HG03457 (cell line): ENCODE results near the gene TTC33.
A peak's percentile ranks its signal among the peaks of the same experiment; 100 is the strongest.
"Not testable (repeated sequence)": the region's sequence is repeated elsewhere in the genome, so short reads cannot be mapped to it uniquely, and the experiment has no call there.

Experiments used
- ATAC-seq: cut with Tn5 transposase; IDR thresholded peaks from one replicate; pipeline ENCODE4 v1.9.1; 2021; ENCODE audit warnings: moderate number of reproducible peaks; ENCODE audit not compliant: unreplicated experiment

TTC33 gene

DNA sequence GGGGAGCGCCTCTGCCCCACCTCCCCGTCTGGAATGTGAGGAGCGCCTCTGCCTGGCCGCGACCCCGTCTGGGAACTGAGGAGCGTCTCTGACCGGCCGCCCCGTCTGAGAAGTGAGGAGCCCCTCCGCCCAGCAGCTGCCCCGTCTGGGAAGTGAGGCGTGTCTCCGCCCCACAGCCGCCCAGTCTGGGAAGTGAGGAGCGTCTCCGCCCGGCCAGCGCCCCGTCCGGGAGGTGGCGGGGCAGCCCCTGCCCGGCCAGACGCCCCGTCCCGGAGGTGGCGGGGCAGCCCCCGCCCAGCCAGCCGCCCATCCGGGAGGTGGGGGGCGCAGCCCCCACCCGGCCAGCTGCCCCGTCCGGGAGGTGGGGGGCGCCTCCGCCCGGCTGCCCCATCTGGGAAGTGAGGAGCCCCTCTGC, 33.3 kb downstream of the TTC33 start:
- not testable (repeated sequence) for ATAC-seq

DNA sequence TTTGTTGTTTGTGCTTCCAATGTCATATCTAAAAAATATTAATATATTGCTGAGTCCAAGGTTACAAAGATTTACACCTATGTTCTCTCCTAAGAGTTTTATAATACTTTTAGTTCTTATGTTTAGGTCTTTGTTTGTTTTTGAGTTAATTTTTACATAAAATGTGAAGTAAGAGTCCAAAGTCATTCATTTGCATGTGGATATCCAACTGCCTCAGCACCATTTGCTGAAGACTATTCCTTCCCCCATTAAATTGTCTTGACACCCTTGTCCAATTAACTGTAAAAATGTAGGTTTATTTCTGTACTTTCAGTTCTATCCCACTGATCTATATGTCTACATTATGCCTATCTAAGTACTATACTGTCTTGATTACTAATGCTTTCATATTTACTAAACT, 35.7 kb downstream of the TTC33 start:
- ATAC-seq, result no peak

DNA sequence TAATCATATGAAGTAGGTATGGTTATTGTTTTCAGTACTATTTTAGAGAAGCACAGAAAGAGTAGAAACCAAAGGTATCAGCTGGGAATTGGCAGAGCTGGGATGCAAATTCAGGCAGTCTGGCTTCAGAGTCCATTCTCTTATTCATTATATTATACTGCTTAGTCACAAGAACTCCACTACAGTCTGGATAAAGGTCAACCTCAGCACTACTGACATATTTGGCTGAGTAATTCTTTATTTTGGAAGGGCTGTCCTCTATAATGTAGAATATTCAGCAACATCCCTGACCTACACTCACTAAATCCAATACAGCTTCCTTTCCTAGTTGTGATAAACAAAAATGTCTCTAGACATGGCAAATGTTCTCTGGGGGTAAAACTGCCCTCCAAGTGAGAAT, 38.5 kb downstream of the TTC33 start:
- no peak for ATAC-seq

DNA sequence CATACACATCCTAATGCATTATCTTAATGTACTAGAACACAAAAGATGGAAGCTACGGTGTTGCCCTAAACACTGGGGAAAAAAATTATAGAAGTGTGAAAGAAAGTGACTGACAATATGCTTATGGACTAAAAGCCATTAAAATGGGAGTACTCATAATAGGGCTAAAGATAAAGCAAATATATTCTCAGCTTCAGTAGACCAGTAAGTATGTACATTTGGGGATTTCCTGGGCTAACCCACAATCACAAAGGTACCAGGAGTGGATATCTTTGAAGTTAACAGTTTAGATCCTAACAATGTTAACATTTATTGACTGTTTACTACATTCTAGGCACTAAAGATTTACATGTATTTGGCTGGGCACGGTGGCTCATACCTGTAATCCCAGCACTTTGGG, 39.2 kb downstream of the TTC33 start:
- no peak for ATAC-seq

DNA sequence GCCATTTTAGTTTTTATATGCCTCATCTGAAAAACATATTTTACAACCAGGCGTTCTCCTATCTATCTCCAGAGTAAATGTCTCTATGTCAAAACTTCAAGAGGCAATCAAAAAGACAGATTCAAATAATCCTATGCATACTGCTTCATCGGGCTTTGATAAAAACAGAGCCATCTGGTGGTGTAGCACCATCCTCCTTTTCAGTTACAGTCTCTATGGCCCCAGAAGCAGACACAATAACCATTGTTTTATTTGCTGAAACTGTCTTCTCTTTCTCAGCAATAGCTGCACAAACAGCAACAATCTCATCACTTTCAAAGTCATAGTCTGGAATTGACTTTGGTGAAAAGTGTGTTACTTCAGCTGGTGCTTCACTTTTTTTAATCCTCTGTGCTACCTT, 39.8 kb downstream of the TTC33 start:
- ATAC-seq, result no peak

DNA sequence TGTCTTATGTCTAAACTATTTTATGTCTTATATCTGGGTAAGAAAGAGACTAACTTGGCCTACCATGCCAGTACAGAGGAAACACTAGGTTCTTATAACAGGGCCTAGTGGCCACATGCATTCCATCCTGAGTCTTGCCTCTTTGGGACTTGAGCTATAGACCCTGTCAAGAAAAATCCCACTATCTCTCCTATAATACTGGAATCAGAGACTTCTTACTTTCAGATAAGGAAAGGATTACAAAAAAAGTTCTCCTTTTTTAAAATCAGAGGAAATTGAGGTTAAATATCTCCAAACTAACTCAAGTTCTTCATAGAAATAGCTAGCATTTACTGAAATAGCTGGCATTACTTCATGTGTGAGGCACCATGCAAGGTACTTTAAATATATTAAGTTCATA, 41.8 kb downstream of the TTC33 start:
- no peak for ATAC-seq

DNA sequence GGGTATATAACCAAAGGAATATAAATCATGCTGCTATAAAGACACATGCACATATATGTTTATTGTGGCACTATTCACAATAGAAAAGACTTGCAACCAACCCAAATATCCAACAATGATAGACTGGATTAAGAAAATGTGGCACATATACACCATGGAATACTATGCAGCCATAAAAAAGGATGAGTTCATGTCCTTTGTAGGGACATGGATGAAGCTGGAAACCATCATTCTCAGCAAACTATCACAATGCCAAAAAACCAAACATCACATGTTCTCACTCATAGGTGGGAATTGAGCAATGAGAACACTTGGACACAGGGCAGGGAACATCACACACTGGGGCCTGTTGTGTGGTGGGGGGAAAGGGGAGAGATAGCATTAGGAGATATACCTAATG, 45.2 kb downstream of the TTC33 start:
- not testable (repeated sequence) for ATAC-seq

DNA sequence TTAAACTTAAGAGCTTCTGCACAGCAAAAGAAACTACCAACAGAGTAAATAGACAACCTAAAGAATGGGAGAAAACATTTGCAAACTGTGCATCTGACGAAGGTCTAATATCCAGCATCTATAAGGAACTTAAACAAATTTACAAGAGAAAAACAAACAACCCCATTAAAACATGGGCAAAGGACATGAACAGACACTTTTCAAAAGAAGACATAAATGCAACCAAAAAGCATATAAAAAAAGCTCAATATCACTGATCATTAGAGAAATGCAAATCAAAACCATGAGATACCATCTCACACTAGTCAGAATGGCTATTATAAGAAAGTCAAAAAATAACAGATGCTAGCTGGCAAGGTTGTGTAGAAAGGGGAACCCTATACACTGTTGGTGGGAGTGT, 50.3 kb downstream of the TTC33 start:
- not testable (repeated sequence) for ATAC-seq

DNA sequence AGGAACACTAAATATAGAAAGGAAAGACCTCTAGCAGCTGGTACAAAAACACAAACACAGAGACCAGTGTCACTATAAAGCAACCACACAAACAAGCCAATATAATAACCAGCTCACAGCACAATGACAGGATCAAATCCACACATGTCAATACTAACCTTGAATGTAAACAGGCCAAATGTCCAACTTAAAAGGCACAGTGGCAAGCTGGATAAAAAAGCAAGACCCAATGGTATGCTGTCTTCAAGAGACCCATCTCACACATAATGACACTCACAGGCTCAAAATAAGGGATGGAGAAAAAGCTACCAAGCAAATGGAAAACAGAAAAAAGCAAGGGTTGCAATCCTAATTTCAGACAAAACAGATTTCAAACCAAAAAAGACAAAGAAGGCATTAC, 53.7 kb downstream of the TTC33 start:
- ATAC-seq, result not testable (repeated sequence)

DNA sequence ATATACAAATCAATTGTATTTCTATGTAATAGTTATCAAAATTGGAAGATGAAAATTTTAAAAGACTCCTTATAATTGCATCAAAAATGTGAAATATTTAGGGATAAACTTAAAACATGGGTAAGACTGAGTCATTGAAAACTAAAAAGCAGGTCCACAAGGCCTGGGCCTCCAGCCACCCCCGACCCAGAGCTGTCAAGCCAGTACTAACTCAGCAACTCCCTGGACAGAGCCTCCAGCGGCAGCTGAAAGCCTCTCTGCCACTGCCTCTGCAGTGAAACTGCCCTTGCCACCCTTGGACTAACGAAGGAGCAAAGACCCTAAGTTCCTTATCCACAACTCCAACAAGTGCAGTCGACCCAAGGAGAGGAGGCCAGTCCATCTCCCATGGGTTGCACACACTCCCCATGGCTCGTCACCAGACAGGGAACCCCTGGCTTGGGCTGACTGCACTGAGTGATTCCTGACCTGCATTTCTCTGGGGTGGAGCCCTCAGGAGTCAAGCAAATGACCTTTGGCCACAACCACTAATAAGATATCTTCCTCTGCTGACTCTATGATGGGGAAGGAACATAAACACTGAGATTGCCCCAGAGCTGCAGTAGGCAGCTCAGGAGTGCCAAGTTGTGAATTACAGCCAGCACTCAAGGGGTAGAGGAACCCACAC, 55.5 kb downstream of the TTC33 start:
- no peak for ATAC-seq

DNA sequence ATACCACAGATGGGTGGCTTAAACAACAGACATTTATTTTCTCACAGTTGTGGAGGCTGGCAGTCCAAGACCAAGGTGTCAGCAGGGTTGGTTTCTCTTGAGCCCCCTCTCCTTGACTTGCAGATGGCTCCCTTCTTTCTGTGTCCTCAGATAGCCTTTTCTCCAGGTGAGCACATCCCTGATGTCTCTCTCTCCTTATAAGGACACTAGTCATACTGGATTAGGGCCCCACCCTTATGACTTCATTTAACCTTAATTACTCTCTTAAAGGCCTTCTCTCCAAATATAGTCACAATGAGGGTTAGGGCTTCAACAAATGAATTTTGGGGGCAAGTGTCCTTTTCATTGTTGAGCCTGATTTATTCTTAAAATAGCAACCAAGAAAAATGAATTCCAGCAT, 61.3 kb downstream of the TTC33 start:
- no peak for ATAC-seq

DNA sequence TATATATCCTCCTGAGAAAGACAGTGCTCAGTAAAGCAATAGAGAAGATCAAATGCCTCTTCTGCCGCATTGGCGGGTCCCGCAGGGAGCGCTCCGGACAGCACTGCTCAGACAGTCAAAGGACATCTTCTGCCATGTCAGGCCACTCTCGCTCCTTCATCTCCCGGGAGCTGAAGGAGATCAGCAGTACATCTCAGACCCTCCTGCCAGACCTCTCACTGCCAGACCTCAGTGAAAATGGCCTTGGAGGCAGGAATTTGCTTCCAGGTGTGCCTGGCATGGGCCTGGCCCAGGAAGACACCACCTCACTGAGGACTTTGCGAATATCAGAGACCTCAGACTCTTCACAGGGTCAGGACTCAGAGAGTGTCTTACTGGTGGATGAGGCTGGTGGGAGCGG, 63.9 kb downstream of the TTC33 start:
- ATAC-seq, result no peak

DNA sequence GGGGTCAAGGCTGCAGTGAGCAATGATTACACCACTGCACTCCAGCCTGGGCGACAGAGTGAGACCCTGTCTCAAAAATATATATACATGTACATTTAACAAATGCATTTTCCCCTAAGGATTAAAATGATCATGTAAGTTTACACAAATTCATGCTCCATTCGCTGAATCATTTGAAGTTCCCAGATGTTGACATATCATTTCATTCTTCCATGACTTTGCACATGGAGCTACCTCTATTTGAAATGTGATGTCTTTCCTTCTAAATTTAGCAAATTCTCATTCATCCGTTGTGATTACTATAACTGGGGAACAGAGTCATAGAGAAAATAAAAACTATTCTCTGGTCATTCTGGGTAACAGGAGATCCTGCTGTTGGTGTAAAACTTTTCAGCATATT, 65.5 kb downstream of the TTC33 start:
- ATAC-seq, result no peak

DNA sequence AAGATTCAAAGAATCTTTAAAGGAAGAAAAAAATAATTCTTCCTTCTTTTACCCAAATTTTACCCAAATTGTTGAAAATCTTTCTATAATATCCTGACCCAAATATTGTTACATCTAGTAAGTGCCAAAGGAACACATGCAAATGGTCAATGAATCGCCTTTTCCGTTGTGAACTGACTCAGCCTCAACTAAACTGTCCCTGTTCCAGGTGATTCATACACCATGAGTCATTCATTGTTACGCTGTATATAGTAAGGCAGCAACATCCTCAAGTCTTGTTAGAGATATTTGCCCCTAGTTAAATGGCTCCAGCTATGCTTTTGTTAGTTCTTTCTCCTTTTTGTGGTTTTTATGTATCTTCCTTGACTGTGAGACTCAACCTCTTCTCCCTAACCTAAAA, 66.3 kb downstream of the TTC33 start:
- ATAC-seq, result peak; percentile 56

DNA sequence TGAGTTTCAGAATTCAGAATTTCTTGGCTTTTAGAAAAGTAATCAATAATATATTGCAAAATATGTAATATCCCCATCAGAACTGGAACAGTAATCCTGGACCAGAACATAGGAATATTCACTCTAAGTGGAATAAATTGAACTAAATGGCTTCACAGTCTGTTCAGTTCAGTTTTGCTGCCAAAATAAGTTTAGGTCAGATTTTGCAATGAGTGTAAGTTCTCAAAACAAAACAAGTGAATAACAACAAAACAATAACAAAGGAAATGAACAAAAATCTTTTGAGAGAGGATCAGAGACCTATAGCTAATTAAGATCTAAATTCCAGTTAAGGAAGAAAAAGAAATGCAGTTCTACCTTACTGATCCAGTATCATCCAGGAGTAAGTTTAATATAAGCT, 66.8 kb downstream of the TTC33 start:
- ATAC-seq, result no peak

DNA sequence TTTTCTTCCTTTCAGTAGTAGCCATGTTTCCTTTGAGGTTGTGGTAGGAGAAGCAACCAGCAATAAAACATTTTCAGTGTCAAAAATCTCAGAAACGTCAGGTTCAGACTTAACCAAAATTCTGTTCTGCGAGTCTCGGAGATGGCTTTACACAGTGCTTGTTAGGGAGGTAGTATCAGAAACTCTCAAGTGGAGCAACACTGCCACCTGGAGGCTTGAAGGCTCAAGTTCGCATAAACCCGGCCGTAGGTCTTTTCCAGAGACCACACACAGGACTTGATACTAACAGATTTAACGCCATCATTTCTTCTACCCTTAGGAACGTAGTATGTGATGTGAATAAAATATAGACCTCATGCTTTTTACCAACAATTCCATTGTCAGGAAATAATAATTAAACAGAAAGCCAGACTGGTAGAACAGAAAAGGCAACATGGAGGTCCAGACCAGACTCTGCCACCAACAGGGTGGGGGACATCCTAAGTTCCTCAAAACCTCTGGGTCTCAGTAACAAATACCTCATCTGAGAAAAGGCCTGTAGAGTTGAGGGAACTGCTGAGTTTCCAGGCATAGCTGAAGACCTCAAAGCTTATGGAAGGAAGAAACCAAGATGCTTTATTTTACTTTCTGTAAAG, 67.5 kb downstream of the TTC33 start:
- ATAC-seq, result no peak

DNA sequence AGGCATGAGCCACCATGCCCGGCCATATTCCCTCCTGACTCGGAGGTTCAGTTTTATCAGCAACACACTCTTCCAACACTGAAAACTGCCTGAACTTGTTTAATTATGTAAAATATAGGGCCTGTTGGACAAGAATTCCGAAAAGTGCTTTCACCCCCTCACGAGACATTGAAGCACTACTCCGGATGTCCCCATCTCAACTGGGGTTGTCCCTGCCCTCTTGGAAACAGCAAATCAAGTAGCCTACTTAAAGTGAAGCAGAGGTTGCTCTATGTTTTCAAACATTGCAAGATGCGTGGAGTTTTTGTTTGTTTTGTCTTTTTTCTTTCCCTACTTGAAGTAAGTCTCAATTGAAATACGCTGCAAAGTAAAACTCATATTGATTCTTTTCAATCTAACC, 68.4 kb downstream of the TTC33 start:
- ATAC-seq, result no peak

DNA sequence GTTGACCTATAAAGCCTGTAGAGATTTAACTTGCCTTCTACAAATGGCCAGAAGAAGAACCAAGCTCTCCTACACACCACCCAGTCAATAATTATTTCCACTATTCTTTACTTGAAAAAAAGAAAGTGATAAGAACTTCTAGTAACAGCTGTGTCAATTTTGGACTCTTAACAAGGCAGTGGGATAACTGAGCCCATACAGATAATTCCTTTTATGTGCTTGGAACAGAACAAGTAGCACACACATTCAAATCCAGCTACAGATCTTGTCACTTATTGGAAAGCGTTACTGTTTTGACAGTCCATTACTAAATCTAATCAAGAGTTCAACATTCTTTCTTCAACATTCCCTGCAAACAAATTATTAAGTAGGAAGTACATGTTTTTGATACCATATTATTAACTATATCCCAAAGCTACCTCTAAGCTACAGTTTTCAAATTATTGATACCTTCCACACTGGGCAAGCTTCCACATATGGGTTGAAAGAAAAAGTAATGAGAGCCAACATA, 69.7 kb downstream of the TTC33 start:
- no peak for ATAC-seq

DNA sequence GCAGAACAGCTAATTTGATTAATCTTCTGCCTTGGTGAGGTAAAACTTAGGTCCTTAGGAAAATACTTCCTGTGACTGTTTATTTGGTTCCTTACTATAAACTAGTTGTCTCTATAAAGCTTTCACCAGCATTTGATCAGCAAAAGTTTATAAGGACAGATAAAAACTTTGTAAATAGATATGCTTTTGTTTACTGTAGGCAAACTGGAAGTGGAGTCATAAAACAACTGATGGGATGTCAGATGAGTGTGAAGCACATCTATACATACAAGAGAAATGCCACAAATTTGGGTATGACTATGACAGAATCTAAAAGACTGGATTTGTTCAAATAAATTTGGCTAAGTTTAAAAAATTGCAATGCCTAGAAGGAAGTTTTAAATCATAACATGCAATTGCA, 70.6 kb downstream of the TTC33 start:
- ATAC-seq, result no peak

DNA sequence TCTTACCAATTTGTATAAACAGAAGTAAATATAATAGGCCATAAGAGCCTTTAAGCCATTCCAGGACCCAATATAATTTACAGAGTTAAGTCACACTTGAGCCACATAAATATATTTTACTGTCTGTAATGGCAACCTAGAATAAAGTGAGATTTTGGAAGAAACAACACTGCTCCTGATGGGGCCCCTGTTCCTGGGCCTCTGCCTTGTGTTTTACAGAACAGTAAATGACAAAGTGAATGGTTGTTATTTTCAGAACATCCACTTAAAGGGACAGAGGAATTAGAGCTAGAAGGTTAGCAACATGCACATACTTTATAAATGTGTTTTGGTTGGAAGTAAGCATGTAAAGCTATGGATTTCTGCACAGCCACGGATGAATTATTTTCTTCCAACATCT, 72.5 kb downstream of the TTC33 start:
- ATAC-seq, result no peak

DNA sequence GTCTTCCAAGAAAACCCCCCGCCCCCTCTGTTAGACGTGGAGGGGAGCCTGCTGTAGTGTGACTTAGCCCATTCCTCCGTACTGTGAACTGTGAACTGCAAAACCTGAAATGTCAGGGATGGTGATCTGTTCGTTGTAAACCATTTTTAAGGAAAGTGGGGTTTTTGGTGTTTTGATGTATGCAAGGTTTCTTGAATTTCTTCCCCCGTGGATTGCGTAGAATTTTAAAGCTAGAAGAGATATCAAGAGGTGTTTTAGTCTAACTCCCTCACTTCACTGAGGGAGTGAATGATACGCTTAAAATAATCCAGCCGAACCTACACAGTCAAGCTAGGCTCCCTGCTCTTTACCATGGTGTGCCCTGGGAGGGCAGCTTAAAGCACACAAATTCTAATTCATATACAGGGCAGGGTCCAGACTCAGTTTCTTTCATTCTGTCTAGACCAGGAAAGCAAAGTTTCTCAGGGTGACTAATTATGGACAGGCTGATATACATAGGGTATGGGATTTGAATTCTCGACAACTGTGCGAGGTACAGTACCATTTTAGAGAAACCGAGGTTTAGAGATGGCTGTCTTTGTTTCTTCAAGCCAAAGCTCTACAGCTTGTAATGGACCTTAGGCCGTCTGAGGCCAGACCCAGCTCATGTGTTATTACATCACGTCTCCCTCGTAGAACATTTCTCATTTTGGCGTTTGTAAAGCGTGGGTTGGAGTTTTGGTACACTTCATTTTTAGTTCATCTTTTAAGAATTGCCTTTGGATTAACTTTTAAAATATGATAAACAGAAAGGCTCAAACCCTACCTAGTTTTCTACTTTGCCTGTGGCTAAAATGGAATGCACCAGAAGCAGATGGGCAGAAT, 73.4 kb downstream of the TTC33 start:
- ATAC-seq, result no peak
